Measurements from ENCODE around the gene CD40LG. TPM values are rescaled to one million over a fixed set of nuclear protein-coding genes. Genes with fewer than 3 reads are reported as not detected.

CD40LG gene
- total RNA-seq, 1 donor from 2014 or later = not detected

- Mint-ChIP-seq H3K4me1 (ENCODE audit: unreplicated experiment) (no peaks in the 10 kb centered on the region), H3K9me3 (ENCODE audit: unreplicated experiment) (no peaks in the 10 kb centered on the region), H3K4me3 (ENCODE audit: unreplicated experiment) (no peak overlapping the region), H3K27ac (ENCODE audit: unreplicated experiment) (no peak overlapping the region), H3K36me3 (ENCODE audit: low read depth, unreplicated experiment) (peaks cover 21% of the 10 kb centered on the region), H3K27me3 (ENCODE audit: unreplicated experiment) (no peaks in the 10 kb centered on the region)
- no peak for DNase-seq (ENCODE audit: low spot score)
- no peak for TF ChIP-seq CTCF (IDR thresholded peaks at IDR 0.05; ENCODE audit: unreplicated experiment)
Observed at GRCh38 chrX:136665258-136665900, 17.4 kb downstream of the CD40LG start.

GRCh38 chrX:136666088-136666487 is 18.1 kb downstream of the CD40LG start:
- H3K36me3 Mint-ChIP-seq (ENCODE audit: low read depth, unreplicated experiment) = peaks cover 21% of the 10 kb centered on the region
- DNase-seq (ENCODE audit: low spot score) = no peak

GRCh38 chrX:136667446-136668168 is 19.6 kb downstream of the CD40LG start:
- DNase-seq (ENCODE audit: low spot score) = no peak
- no peak overlapping the region for H3K4me3 Mint-ChIP-seq (ENCODE audit: unreplicated experiment)
- H3K36me3 Mint-ChIP-seq (ENCODE audit: low read depth, unreplicated experiment) = peaks cover 31% of the 10 kb centered on the region
- no peak for TF ChIP-seq CTCF (IDR thresholded peaks at IDR 0.05; ENCODE audit: unreplicated experiment)
- H3K4me1 Mint-ChIP-seq (ENCODE audit: unreplicated experiment) = no peaks in the 10 kb centered on the region
- H3K9me3 Mint-ChIP-seq (ENCODE audit: unreplicated experiment) = no peaks in the 10 kb centered on the region
- no peaks in the 10 kb centered on the region for H3K27me3 Mint-ChIP-seq (ENCODE audit: unreplicated experiment)
- H3K27ac Mint-ChIP-seq (ENCODE audit: unreplicated experiment) = no peak overlapping the region

More at GRCh38 chrX:136666088-136666487, 18.1 kb downstream of the CD40LG start:
- Mint-ChIP-seq H3K27me3 (ENCODE audit: unreplicated experiment) (no peaks in the 10 kb centered on the region), H3K27ac (ENCODE audit: unreplicated experiment) (no peak overlapping the region), H3K4me1 (ENCODE audit: unreplicated experiment) (no peaks in the 10 kb centered on the region), H3K9me3 (ENCODE audit: unreplicated experiment) (no peaks in the 10 kb centered on the region), H3K4me3 (ENCODE audit: unreplicated experiment) (no peak overlapping the region)
- TF ChIP-seq CTCF (IDR thresholded peaks at IDR 0.05; ENCODE audit: unreplicated experiment) = no peak

- no peak overlapping the region for H3K27ac Mint-ChIP-seq (ENCODE audit: unreplicated experiment)
- peaks cover 26% of the 10 kb centered on the region for H3K36me3 Mint-ChIP-seq (ENCODE audit: low read depth, unreplicated experiment)
- no peaks in the 10 kb centered on the region for H3K4me1 Mint-ChIP-seq (ENCODE audit: unreplicated experiment)
- no peak overlapping the region for H3K4me3 Mint-ChIP-seq (ENCODE audit: unreplicated experiment)
- no peaks in the 10 kb centered on the region for H3K9me3 Mint-ChIP-seq (ENCODE audit: unreplicated experiment)
- no peak for TF ChIP-seq CTCF (IDR thresholded peaks at IDR 0.05; ENCODE audit: unreplicated experiment)
- no peaks in the 10 kb centered on the region for H3K27me3 Mint-ChIP-seq (ENCODE audit: unreplicated experiment)
- DNase-seq (ENCODE audit: low spot score) = no peak
Observed at GRCh38 chrX:136671006-136671610, 23.1 kb downstream of the CD40LG start.
